ENCODE data around the gene KIF1A. TPM values are rescaled to one million over a fixed set of nuclear protein-coding genes. Genes with fewer than 3 reads are reported as not detected.
"Not testable (repeated sequence)": the region's sequence is repeated elsewhere in the genome, so short reads cannot be mapped to it uniquely, and the experiment has no call there.

Gene KIF1A
- total RNA-seq, 1 donor from 2014 or later, result 69.2 TPM

- H3K4me3 ChIP-seq (ENCODE audit: low read depth, low read length), result no peak overlapping the region
- TF ChIP-seq CTCF (conservative IDR thresholded peaks at IDR 0.05; ENCODE audit: low read depth, low read length), result no peak
- no peak for DNase-seq (ENCODE audit: low read depth)
Observed at GRCh38 chr2:240703417-240704341, 116.3 kb downstream of the KIF1A start.

DNA sequence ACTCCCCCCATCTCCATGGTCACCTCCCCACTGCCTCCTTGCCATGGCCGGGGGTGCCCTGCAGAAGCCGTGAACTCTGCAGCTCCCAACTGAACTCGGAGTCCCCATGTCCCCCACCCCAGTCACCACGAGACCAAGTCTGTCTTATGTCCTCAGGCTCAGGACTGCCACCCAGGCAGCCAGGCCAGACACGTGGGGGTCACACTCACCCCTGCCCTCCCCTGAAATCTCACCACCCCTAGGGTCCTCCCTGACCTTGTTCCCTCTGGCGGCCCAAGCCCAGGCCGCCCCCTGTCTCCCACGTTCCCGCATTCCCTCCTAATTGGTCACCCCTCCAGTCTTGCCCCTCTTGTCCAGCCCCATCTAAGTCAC lies 117.4 kb downstream of the KIF1A start:
- DNase-seq (ENCODE audit: low read depth), result no peak
- H3K4me3 ChIP-seq (ENCODE audit: low read depth, low read length), result no peak overlapping the region
- no peak for TF ChIP-seq CTCF (conservative IDR thresholded peaks at IDR 0.05; ENCODE audit: low read depth, low read length)

DNA sequence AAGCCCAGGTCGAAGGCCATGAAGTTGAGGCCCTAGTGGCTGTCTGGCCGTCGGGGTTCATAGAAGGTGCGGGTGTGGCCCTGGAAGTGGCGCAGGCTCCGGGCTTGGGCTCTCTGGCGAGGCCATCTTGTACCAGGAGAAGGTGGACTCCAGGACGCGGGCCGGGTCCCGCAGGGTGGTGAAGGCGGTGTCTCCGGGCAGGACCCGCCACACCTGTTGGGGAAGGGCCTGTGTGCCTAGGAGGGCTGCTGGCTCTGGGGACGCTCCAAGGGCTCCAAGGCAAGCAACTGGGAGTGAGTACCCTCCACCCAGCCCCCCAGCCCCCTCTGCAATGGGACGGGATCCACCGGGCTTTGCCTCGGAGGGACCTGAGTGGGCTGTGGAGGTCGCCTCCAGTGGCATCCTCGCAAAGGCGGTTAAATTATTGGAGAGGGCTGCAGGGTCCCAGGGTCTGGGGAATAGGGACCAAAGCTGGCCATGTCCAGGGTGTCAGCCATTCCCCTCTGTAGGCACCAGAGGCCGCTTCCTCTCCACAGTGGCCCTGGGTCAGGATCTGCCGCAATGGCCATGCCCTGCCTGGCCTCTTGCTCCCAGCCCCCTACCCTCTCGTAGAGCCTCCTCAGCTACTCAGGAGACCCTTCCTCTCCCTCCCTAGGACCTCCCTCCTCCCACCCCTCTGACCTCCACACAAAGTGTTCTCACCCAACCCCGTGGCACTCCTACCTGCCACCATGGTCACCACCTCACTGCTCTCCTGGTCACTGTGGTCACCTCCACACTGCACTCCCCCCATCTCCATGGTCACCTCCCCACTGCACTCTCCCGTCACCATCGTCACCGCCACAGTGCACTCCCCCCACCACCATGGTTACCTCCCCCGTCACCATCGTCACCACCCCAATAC lies 118.0 kb downstream of the KIF1A start:
- no peak for DNase-seq (ENCODE audit: low read depth)
- no peak for TF ChIP-seq CTCF (conservative IDR thresholded peaks at IDR 0.05; ENCODE audit: low read depth, low read length)
- no peak overlapping the region for H3K4me3 ChIP-seq (ENCODE audit: low read depth, low read length)

DNA sequence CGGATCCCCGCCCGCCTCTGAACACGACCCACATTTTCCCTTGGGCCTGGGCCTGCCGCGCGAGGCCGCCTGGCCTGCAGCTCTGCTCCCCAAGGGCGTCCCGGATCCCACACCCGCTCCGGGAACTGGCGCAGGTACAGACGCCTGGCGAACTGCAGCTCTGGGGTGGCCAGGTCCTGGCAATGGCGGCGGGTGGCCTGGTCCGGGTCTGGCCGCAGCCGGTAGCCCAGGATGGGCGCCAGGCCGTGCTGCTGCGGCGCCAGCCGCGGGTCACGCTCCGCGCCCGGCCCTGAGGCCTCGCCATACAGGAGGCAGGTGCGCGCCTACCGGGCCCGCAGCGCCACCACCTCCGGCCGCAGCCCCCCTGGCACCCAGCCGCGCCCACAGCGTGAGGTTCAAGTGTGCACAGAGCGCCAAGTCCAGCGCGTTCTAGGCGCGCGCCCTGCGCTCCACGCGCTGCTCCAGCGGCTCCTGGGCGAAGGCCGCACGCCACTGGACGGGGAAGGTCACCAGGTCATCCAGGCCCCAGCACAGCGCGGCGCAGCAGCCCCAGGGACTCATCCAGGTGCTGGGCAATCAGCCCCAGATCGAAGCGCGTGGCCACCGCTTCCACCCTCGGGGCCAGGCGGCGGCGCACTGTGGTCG lies 118.8 kb downstream of the KIF1A start:
- no peak for TF ChIP-seq CTCF (conservative IDR thresholded peaks at IDR 0.05; ENCODE audit: low read depth, low read length)

DNA sequence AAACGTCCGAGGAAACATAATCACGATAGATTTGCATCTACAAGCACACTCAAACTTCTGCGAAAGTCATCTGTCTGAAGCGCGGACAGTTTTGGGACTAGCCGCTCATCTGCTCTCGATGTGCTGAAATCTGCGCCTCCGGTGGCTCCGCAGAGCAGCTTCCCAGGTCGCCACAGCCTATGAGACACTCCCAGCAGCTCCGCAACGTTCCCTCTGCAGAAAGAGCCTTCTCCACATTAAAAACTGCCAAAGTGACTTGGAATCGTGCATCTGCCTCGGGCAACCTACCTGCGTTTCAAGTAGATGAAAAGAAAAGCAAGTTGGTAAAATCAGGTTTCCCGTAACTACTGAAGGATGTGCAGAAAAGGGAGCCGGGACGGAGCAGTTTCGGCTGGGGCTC lies 119.4 kb downstream of the KIF1A start:
- not testable (repeated sequence) for H3K4me3 ChIP-seq (ENCODE audit: low read depth, low read length); DNase-seq (ENCODE audit: low read depth)

More for the DNA sequence above, 118.8 kb downstream of the KIF1A start:
- H3K4me3 ChIP-seq (ENCODE audit: low read depth, low read length), result no peak overlapping the region
- DNase-seq (ENCODE audit: low read depth), result no peak

GRCh38 chr2:240699835-240700234 lies 120.2 kb downstream of the KIF1A start:
- not testable (repeated sequence) for H3K4me3 ChIP-seq (ENCODE audit: low read depth, low read length)

DNA sequence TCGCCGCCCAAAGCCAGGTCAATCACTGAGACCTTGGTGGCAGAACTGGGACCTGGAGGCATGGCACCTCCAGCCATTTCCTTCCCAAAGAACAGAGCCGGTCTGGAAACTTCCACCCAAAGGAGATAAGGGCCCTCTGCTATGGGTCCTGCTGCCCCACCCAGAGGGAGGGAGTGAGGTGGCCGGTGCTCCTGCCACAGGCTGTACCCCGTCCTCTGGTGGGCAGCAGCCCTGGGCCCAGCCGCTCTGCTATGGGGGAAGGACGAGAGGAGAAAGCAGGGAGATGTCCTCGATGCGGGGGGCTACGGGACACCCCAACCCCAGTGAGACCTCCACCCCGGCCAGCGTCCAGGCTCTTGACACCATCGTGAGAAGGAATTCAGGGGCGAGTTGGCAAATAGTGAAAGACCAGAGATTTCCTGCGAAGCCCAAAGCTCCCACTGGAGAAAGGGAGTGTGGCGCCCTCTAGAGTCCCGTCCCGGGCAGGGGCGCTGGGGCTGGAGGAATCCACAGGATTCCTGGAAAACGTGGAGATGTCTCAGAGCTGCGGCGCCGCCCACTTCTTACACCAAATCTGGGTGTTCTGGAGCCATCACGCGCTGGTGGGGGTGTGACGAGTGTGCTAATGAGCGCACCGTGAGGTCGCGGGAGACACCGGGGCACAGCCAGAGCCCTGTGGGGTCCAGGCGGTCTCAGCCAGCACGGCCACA lies 121.0 kb downstream of the KIF1A start:
- not testable (repeated sequence) for H3K4me3 ChIP-seq (ENCODE audit: low read depth, low read length); DNase-seq (ENCODE audit: low read depth)

More at GRCh38 chr2:240699835-240700234, 120.2 kb downstream of the KIF1A start:
- not testable (repeated sequence) for DNase-seq (ENCODE audit: low read depth)

DNA sequence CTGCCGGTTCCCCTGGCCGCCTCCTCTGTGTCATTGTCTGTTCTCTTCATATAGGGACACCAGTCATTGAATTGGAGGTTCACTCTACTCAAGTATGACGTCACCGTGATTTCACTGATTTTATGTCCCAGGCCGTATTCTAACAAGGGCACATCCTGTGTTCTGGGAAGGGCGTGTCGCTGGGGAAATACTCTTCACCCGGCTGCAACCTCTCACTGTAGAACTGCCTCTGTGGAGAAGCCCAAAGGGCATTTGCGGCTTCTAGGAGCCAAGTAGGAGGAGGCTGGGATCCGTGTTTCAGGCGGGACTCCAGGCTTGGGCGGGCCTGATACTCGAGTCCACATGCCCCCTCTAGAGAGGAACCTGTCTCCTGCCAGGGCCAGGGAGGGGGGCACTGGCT lies 123.5 kb downstream of the KIF1A start:
- DNase-seq (ENCODE audit: low read depth); H3K4me3 ChIP-seq (ENCODE audit: low read depth, low read length): not testable (repeated sequence)

DNA sequence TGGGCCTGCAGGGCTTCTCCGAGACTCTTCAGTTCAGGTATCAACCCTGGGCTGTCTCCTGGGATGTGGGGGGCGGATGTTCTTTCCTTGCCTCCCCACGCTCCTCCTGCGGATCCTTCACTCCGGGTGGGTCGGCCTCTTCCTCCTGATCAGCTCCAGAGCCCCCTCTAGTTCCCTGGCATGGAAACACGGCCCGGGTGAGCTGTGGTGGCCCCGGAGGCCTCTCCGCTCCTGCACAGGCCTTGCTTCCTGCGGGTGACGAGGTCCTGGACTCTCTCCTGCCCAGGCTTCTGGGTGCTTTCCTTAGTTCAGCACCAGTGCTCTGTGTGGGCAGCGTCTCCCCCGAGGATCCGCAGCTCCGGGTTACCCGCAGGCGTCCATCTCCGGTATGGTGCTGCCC lies 124.4 kb downstream of the KIF1A start:
- not testable (repeated sequence) for H3K4me3 ChIP-seq (ENCODE audit: low read depth, low read length); DNase-seq (ENCODE audit: low read depth)

GRCh38 chr2:240694304-240694703 lies 125.7 kb downstream of the KIF1A start:
- H3K4me3 ChIP-seq (ENCODE audit: low read depth, low read length); DNase-seq (ENCODE audit: low read depth): not testable (repeated sequence)

GRCh38 chr2:240692583-240693561 lies 127.1 kb downstream of the KIF1A start:
- H3K4me3 ChIP-seq (ENCODE audit: low read depth, low read length); DNase-seq (ENCODE audit: low read depth): not testable (repeated sequence)

Measured in epithelial cell of proximal tubule (primary cell).